KBM-7 (cell line): Measurements from ENCODE around the gene TSTD1.
"Not testable (repeated sequence)": the region's sequence is repeated elsewhere in the genome, so short reads cannot be mapped to it uniquely, and the experiment has no call there.

Experiments used
- DNase-seq: peaks from one replicate; pipeline ENCODE4 v3.0.0-alpha.2; 2015
- in situ Hi-C: fragments of 300-500 bp; cut with MboI; formaldehyde crosslinking; loops from 2 replicates; pipeline ENCODE4 v1.14.3; 2020; ENCODE audit warnings: low sequenced_read_pairs, low pct_unique_long_range_greater_than_20kb, mixed read lengths

Gene TSTD1

DNA sequence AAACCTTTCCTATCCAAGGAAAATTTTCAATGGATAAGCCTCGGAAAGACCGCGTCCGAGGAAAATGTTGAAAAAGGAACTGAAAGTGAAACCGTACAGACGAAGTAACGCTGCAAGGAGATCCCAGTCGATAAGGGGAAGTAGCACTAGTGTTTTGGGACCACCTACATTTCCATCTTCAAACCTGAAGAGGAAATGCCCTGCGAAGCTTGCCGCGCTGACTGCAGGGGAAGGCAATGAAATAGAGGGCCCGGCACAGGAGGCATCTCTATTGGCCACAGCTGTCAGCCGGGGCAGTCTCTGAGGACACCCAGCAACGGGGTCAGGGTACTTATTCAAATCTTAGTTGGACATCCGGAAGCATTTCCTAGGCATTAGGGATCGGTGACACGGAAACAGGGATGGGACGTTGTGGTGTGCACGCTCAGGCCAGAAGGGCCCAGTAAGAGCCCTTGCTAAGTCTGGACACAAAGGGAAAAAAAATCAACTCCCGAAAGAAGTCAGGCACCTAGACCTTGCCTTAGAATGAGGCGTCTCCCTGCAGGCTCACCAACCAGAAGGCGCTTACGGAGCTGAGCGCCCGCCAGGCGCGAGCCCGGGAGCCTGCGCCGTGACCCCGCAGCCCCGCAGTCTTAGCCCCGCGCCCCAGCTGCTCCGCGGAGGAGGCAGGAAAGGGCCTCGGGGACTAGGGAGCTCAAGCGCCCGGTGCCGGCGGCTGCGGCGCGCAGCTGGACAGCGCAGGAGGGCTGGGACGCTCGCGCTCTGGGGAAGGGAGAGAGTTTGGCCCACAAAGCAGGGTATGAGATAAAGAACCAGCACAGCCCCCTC lies 6.4 kb upstream of the TSTD1 start:
- in situ Hi-C loops = no loop called here
- DNase-seq = peak; percentile 94

DNA sequence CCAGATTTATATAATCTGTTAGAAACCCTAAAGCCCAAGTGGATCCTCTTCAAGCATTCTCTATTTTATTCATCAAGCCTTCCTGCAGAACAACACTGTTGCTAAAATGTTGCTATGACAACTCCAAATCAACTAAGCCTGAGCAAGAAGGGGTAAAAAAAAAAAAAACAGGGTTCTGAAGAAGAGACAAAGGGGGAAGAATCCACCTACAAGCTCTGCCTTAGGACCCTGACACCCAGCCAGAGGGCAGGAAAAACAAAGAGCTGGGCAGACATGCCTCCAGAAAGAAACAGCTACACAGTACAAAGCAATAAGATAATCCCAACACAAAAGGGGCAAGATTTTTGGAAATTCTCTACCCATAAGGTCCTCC lies 5.8 kb upstream of the TSTD1 start:
- in situ Hi-C loops = no loop called here

DNA sequence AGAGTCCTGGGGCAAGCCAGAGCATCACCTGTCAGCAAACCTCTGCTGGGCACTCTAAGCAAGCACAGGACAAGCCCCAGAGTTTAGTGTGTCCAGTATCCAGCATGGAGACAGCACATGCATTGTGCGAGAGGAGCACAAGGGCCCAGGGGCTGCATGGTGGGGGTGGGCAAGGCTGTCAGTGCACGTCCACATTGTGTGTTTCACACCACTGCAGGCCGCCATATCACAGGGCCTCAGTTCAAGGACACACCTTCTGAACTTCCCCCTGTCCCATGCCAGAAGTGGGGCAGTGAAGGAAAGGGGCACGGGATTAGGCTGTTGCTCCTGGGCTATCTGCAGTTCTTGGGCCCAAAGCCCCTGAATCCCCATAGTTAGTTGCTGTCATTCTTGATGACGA lies 782 bp upstream of the TSTD1 start:
- in situ Hi-C loops = no loop called here
- no peak for DNase-seq

More for the DNA sequence above, 5.8 kb upstream of the TSTD1 start:
- DNase-seq = no peak

DNA sequence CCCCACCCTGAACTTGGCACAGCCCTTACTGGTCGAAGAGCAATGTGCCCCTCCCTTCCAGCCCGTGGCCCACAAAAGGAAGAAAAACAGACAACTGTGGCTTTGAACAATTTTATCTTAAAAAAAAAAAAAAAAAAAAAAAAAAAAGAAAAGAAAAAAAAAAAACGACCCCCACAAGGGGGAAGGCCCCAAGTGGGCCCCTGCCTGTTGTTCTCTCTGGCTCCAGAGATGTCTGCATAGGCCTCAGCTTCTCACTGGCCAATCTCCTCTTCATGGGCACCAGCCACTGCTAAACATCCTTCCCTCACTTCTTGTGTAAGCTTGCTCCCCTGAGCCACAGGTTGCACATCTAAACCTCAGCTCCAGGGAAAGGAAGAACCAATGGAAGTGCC lies 386 bp upstream of the TSTD1 start:
- no peak for DNase-seq
- in situ Hi-C loops = no loop called here

DNA sequence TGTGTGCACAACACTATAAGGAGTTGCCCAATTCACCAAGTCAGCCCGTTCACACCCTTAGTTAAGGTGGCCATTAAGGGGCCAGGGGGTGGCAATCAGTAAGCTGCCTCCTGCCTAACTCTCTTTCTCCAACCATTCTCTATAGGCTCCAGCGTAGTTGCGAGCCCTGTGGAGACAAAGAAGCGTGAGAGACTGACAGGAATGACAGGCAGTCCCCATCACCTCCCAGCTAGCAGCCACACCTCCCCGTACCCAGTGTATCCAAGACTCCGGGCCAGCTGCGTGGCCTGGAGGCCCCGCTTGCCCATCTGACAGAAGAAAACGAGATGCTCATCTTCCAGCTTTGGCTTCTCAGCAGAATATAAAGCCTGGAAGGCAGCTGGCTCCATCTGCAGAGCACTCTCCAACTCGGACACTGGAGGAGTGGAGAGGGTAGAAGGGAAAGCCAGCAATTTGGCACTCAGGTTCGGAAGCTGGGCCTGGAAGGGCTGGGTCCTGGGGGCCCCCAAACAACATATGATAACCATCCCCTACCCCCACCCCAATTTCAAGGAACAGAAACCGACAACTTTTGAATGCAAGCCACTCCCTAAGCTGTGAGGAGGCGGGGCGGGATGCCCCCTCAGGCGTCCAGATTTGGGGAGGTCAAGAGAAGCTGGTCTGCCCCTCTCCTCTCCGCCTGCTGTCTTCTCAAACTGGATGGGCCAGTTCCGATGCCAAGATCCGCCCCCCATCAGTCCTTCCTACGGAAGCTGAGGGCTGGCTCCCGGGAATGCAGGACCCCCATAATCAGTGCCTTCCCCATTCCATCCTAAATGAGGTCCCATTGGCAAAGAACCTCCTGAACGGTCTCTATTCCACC lies 872 bp downstream of the TSTD1 start:
- in situ Hi-C loops = no loop called here
- no peak for DNase-seq

DNA sequence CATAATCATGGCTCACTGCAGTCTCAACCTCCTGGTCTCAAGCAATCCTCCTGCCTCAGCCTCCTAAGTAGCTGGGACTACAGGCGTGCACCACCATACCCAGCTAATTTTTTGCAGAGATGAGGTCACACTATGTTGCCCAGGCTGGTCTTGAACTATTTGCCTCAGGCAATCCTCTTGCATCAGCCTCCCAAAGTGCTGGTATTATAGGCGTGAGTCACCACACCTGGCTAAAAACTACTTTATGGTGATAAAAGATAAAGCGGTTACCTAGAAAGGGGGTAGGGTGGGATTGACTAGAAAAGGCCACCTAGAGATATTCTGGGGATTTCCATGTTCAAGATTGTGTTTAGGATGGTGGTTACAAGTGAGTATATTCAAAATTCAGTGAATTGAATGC lies 5.0 kb downstream of the TSTD1 start:
- DNase-seq = no peak
- in situ Hi-C loops = no loop called here

DNA sequence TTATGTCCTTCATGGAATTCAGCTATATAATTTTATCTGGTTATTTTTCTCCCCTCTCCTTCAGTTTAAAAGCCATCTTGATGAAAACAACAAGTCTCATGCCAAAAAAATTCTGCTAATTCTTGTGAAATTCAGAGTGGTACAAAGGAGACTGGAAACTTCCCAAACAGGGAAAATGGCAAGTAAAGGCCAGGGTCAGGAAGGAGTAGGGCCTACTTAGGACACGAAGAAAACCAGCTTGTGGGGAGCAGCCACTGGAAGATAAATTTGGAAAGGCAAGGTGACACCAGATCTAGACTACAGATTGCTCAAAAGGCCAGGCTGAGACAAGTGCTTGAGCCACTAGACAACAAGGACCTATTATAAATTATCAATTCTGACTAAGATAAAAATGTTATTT lies 6.4 kb downstream of the TSTD1 start:
- DNase-seq = no peak
- in situ Hi-C loops = no loop called here

DNA sequence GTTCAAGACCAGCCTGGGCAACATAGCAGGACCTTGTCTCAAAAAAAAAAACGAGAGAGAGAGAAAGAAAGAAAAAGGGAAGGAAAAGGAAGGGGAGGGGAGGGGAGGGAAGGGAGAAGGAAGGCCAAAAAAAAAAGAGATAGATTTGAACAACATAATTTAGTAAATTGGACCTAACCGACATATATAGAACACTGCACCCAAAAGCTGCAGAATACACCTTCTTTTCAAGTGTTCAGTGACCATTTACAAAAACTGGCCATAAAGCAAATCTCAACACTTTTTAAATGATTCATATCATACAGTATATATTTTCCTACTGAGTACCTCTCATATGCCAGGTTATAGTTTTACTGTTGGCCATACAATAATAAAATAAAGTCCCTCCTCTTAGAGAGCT lies 6.9 kb downstream of the TSTD1 start:
- in situ Hi-C loops = no loop called here

DNA sequence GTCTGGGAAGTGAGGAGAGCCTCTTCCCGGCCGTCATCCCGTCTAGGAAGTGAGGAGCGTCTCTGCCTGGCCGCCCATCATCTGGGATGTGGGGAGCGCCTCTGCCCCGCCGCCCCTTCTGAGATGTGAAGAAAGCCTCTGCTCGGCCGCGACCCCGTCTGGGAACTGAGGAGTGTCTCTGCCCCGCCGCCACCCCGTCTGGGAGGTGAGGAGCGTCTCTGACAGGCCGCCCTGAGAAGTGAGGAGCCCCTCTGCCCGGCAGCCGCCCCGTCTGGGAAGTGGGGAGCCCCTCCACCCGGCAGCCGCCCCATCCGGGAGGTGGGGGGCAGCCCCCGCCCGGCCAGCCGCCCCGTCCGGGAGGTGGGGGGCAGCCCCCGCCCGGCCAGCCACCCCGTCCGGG lies 9.3 kb downstream of the TSTD1 start:
- DNase-seq, in situ Hi-C loops: not testable (repeated sequence)

More for the DNA sequence above, 6.9 kb downstream of the TSTD1 start:
- no peak for DNase-seq

DNA sequence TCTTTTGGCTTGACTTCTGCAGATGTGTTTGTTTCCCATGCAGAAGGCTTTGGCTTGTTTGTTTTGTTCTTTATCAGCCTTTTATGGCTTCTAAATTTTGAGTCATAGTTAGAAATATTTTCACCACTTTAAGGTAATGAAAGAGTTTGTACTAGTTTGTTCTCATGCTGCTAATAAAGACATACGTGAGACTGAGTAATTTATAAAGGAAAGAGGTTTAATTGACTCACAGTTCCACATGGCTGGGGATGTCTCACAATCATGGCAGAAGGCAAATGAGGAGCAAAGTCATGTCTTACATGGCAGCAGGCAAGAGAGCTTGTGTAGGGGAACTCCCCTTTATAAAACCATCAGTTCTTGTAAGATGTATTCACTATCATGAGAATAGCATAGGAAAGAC lies 11.8 kb downstream of the TSTD1 start:
- DNase-seq, in situ Hi-C loops: not testable (repeated sequence)

DNA sequence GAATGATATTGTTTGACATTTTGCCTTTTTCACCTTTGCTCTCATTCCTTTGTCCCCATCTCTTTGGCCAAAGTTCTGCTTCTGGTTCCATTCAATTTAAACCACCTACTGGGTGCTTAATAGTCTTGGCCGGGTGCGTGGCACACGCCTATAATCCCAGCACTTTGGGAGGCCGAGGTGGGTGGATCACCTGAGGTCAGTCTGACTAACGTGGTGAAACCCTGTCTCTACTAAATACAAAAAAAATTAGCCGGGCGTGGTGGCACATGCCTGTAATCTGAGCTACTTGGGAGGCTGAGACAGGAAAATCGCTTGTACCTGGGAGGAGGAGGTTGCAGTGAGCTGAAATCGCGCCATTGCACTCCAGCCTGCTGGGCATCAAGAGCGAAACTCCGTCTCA lies 16.3 kb downstream of the TSTD1 start:
- DNase-seq, in situ Hi-C loops: not testable (repeated sequence)

DNA sequence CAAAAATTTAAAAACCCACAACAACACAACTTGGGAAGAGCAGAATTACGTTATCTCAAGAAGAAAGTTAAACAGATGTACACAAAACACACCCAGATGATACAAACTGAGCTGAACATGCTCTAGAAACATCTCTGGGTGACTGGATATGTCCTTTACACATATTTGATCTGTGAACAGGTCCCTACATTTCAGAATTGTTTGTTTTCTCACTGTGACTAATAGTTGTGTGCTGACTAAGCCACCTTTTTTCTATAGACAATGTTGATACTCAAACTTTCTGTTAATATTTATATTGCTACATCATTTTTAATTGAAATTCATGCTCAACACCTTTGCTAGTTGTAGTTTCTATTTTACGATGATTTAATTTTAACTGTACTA lies 16.8 kb downstream of the TSTD1 start:
- no peak for DNase-seq
- in situ Hi-C loops = no loop called here

DNA sequence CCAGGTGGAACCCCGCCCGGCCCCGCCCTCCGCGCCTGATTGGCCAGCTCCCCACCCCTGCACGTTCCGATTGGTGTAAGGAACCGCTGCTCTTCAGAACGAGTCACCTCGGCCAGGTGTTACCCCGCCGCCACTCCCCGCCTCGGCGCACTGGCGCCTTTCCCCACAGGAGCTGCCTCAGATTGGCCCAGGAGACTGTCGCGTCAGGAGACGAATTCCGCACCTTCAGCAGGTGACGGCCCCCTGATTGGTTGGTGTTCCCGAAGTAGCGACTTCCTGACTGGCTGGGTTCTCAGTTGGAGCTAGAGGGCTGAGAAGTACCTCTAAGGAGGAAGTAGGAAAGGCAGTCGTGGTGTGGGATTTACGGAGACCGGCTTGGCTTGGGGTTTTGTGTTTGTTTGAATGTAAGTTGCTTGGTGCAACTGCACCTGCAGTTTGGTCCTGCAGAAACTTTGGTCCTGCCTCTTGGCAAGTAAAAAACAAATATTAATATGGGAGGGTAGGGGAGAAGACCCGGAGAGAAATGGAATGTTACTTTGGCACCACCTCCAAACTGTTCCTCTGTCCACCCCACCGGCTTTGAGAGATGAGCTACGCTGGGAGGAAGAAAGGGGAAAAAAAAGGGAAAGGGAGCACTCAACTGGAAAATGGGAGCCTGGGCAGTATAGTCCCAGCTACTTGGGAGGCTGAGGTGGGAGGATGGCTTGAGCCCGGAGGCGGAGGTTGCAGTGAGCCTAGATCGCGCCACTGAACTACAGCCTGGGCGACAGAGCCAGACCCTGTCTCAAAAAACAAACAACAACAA lies 17.4 kb downstream of the TSTD1 start:
- in situ Hi-C loops = no loop called here
- DNase-seq = peak; percentile 94

DNA sequence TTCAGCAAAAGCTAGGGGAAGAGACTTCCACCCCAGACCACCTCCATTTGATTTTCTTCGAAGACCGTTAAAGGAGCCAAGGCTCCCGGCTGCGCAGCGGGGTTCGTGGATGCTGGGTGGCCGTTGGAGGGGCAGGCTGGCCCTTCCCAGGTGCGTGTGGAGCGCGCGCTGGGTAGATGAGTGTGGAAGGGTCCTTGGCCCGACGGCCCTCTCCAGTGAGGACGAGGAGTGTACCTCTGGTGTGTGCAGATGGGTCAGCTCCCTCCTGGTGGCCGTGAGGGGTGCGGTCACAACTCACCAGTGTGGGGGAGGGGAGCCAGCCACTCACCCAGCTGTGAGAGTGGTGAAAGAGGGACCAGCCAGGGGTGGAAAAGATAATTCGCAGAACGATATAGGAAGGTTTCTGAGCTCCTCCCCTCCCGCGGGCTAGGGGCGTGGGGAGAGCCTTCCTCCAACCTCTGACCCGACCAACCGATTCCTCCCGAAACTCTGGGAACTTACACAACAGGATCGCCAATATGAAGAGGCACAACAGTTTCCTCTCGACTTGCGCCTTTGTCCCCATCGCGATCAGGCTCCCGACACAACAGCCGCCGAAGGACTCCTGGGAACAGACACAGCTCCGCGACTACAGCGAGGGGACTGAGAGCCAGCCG lies 18.1 kb downstream of the TSTD1 start, which contains the start of gene F11R:
Gene F11R (minus strand): TSS at position 644 of the 656 bp plus-strand sequence. CDS start 79 bp downstream, at position 565.
- in situ Hi-C loops = no loop called here
- peak; percentile 87 for DNase-seq

DNA sequence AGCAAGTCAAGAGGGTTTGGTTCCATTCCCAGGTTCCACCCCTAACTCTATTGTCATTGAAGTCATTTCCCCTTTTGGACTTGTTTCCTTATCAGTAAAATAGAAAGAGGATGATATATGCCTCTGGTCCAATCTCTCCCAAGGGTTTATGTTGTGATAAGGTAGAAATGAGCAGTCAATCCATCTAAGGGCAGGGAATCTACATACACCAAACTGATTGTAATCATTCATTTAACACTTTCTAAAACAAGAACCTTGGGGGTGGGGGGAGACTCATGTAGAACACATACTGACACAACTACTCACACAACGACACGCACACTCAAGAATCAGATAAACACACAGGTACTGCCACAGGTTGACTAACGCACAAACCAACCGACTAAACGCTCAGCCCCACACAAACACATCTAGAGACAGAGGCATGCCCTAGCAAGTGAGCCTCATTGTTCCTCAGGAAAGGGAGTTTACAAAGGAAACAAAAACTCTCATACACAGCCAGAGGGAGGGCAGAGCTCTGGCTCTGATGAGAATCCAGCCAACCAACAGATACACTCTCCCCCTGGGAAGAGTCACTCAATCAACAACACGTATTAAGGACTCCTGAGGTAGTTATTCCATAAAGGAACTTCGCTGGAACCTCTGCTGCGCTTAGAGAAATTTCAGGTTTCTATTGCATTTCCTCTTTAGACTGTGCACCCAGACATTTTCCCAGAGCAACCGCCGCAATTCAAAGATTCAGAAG lies 18.8 kb downstream of the TSTD1 start:
- in situ Hi-C loops = no loop called here
- DNase-seq = peak; percentile 60

DNA sequence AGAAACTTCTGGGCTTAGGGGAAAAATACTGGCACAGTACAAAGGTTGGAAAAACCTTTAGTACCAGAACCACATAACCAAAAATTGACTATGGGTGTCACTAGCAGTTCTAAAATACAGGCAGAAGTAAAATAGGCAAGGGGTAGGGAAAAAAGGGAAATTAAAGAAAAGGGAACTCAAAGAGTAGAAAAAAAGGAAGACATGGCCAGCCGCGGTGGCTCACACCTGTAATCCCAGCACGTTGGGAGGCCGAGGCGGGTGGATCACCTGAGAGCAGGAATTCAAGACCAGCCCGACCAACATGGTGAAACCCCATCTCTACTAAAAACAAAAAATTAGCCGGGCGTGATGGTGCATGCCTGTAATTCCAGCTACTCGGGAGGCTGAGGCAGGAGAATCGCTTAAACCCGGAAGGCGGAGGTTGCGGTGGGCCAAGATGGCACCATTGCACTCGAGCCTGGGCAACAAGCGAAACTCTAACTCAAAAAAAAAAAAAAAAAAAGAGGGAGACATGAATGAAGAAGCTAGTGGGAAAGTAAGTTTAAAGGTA lies 19.6 kb downstream of the TSTD1 start:
- DNase-seq = peak; percentile 59
- in situ Hi-C loops = not testable (repeated sequence)

DNA sequence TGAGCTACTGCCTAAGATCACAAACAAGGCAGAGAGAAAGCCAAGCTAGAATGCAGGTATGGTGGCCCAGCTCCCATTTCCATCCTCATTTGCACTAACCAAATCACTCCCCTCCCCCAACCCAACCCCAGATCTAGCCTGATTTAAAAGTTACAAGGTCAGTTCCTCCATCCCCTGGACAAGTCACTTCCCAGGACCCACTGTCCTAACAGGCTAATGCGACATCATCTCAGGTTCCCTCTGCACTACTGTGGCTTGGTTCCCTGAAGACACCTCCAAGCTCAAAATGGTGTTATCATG lies 20.2 kb downstream of the TSTD1 start:
- no peak for DNase-seq
- in situ Hi-C loops = no loop called here
